Smooth muscle cell (in vitro differentiated cells): ENCODE data around the gene CLCN4. TPM values are rescaled to one million over a fixed set of nuclear protein-coding genes. Genes with fewer than 3 reads are reported as not detected.

Experiments used
- DNase-seq: peaks from one replicate; lab custom pipeline; 2025; ENCODE audit not compliant: unreplicated experiment; lab: John Stamatoyannopoulos, UW
- H2AFZ ChIP-seq: fragments of 200-600 bp; sonication (generic); 2 replicates; pipeline ENCODE4 v1.6.0; 2016; ENCODE audit warnings: antibody characterized with exemption, low read depth, mild to moderate bottlenecking
- H3F3A ChIP-seq: fragments of 200-600 bp; sonication (generic); 2 replicates; pipeline ENCODE4 v1.6.0; 2017; ENCODE audit warnings: antibody characterized with exemption, low read depth
- H3K27ac ChIP-seq: fragments of 200-600 bp; sonication (generic); 2 replicates; pipeline ENCODE4 v1.5.1; 2016; ENCODE audit warnings: low read depth, mild to moderate bottlenecking
- H3K27me3 ChIP-seq: fragments of 200-600 bp; sonication (generic); 2 replicates; pipeline ENCODE4 v1.6.1; 2016; ENCODE audit warnings: low read depth, mild to moderate bottlenecking
- H3K36me3 ChIP-seq: fragments of 200-600 bp; sonication (generic); 2 replicates; pipeline ENCODE4 v1.5.1; 2016; ENCODE audit warnings: low read depth
- H3K4me1 ChIP-seq: fragments of 200-600 bp; sonication (generic); 2 replicates; pipeline ENCODE4 v1.5.1; 2016; ENCODE audit warnings: low read depth
- H3K4me2 ChIP-seq: fragments of 200-600 bp; sonication (generic); 2 replicates; pipeline ENCODE4 v1.6.0; 2016; ENCODE audit warnings: mild to moderate bottlenecking
- H3K4me3 ChIP-seq: fragments of 200-600 bp; sonication (generic); 2 replicates; pipeline ENCODE4 v1.5.1; 2016; ENCODE audit warnings: mild to moderate bottlenecking
- H3K79me2 ChIP-seq: fragments of 200-600 bp; sonication (generic); 2 replicates; pipeline ENCODE4 v1.6.0; 2016; ENCODE audit warnings: low read depth, mild to moderate bottlenecking
- H3K9ac ChIP-seq: fragments of 200-600 bp; sonication (generic); 2 replicates; pipeline ENCODE4 v1.6.0; 2016; ENCODE audit warnings: low read depth
- H3K9me3 ChIP-seq: fragments of 200-600 bp; sonication (generic); replicated peaks from 2 replicates; pipeline ENCODE4 v1.5.1; 2016; ENCODE audit warnings: low read depth
- H4K20me1 ChIP-seq: fragments of 200-600 bp; sonication (generic); 2 replicates; pipeline ENCODE4 v1.6.0; 2016; ENCODE audit warnings: low read depth
- CTCF ChIP-seq: fragments of 200-600 bp; sonication (generic); IDR thresholded peaks from 2 replicates; pipeline ENCODE4 v1.5.1; 2017; ENCODE audit warnings: borderline replicate concordance, mild to moderate bottlenecking, antibody characterized with exemption; ENCODE audit not compliant: insufficient read depth, poor library complexity, severe bottlenecking
- WGBS: methylation state at CpG from one replicate; pipeline ENCODE4 v1.1.7; 2016; ENCODE audit warnings: low lambda C conversion rate; 5-methylcytosine and 5-hydroxymethylcytosine counted together
- polyA plus RNA-seq: library from polyadenylated mRNA; unstranded; fragments of >200 nt; fragmentation: Nextera tagmentation; extraction: Ambion mirVana; gene quantifications from 2 replicates; pipeline ENCODE4 v1.2.1, GENCODE V29; 2016
- total RNA-seq: library from RNA; depleted of rRNA; stranded (reverse); fragments of >200 nt; gene quantifications from 2 replicates; pipeline ENCODE4 v1.2.3, GENCODE V29; 2014

Gene CLCN4
- total and polyA plus RNA-seq, 2 experiments from 2014 or later, result 2.5 to 3.1 TPM

- Histone ChIP-seq H3K9me3 (no peaks in the 10 kb centered on the region), H3K4me2 (no peak overlapping the region), H3K79me2 (no peaks in the 10 kb centered on the region), H4K20me1 (no peaks in the 10 kb centered on the region), H3F3A (no peaks in the 10 kb centered on the region), H3K36me3 (no peaks in the 10 kb centered on the region), H3K4me1 (no peaks in the 10 kb centered on the region), H3K27ac (no peak overlapping the region), H3K9ac (no peak overlapping the region), H3K4me3 (no peak overlapping the region), H2AFZ (no peak overlapping the region), H3K27me3 (no peaks in the 10 kb centered on the region)
- DNase-seq, result no peak
- 71% methylated on average over 18 of the region's 18 CpGs for WGBS
- no peak for TF ChIP-seq CTCF
Measured at GRCh38 chrX:10165580-10166247, 8.9 kb downstream of the CLCN4 start.

GRCh38 chrX:10166248-10166716, 9.5 kb downstream of the CLCN4 start:
- Histone ChIP-seq H3K27ac (no peak overlapping the region), H2AFZ (no peak overlapping the region), H3K36me3 (no peaks in the 10 kb centered on the region), H3K4me3 (no peak overlapping the region), H3K4me1 (no peaks in the 10 kb centered on the region), H3F3A (no peaks in the 10 kb centered on the region), H4K20me1 (no peaks in the 10 kb centered on the region), H3K4me2 (no peak overlapping the region), H3K9me3 (no peaks in the 10 kb centered on the region), H3K9ac (no peak overlapping the region), H3K79me2 (no peaks in the 10 kb centered on the region), H3K27me3 (no peaks in the 10 kb centered on the region)
- TF ChIP-seq CTCF, result no peak
- WGBS, result 84% methylated on average over 17 of the region's 17 CpGs
- DNase-seq, result no peak

- no peaks in the 10 kb centered on the region for H3K4me1 ChIP-seq
- H3K9me3 ChIP-seq, result no peaks in the 10 kb centered on the region
- no peak overlapping the region for H3K9ac ChIP-seq
- no peak for TF ChIP-seq CTCF
- WGBS, result 75% methylated on average over 8 of the region's 8 CpGs
- H2AFZ ChIP-seq, result no peak overlapping the region
- H3K36me3 ChIP-seq, result no peaks in the 10 kb centered on the region
- H3K4me2 ChIP-seq, result no peak overlapping the region
- H3K79me2 ChIP-seq, result no peaks in the 10 kb centered on the region
- H3K4me3 ChIP-seq, result no peak overlapping the region
- H4K20me1 ChIP-seq, result no peaks in the 10 kb centered on the region
- H3K27ac ChIP-seq, result no peak overlapping the region
- no peak for DNase-seq
- no peaks in the 10 kb centered on the region for H3K27me3 ChIP-seq
- no peaks in the 10 kb centered on the region for H3F3A ChIP-seq
Measured at GRCh38 chrX:10166731-10167151, 10.0 kb downstream of the CLCN4 start.

GRCh38 chrX:10167573-10167972, 10.8 kb downstream of the CLCN4 start:
- H3K27ac ChIP-seq, result no peak overlapping the region
- no peaks in the 10 kb centered on the region for H3K4me1 ChIP-seq
- H2AFZ ChIP-seq, result no peak overlapping the region
- no peaks in the 10 kb centered on the region for H3K9me3 ChIP-seq
- no peak for TF ChIP-seq CTCF
- no peaks in the 10 kb centered on the region for H4K20me1 ChIP-seq
- H3F3A ChIP-seq, result no peaks in the 10 kb centered on the region
- H3K9ac ChIP-seq, result no peak overlapping the region
- H3K36me3 ChIP-seq, result no peaks in the 10 kb centered on the region
- no peaks in the 10 kb centered on the region for H3K27me3 ChIP-seq
- WGBS, result 63% methylated on average over 6 of the region's 6 CpGs
- H3K4me3 ChIP-seq, result no peak overlapping the region
- no peaks in the 10 kb centered on the region for H3K79me2 ChIP-seq
- no peak for DNase-seq
- H3K4me2 ChIP-seq, result no peak overlapping the region
